HepG2 (cell line): Measurements from ENCODE around the gene SLC26A5. TPM values are rescaled to one million over a fixed set of nuclear protein-coding genes. Genes with fewer than 3 reads are reported as not detected.

Experiments used
- ATF4 ChIP-seq, 2 experiments: fragments of 450-650 bp in 1 of 2; sonication (generic) in 1 of 2; formaldehyde crosslinking; IDR thresholded peaks; 2 replicates each; pipeline versions ENCODE4 v1.5.0 to v1.8.0; 2020 to 2022; ENCODE audit warnings: mild to moderate bottlenecking in 1 of 2, missing genetic modification reagents in 1 of 2
- ELF4 ChIP-seq: sonication (generic); formaldehyde crosslinking; IDR thresholded peaks from 2 replicates; pipeline ENCODE4 v1.5.0; 2020; ENCODE audit warnings: missing genetic modification reagents, mild to moderate bottlenecking, moderate library complexity, borderline replicate concordance
- IRX3 ChIP-seq: sonication (generic); formaldehyde crosslinking; IDR thresholded peaks from 2 replicates; pipeline ENCODE4 v1.8.1; 2023; ENCODE audit warnings: mild to moderate bottlenecking, low read depth, missing genetic modification reagents, borderline replicate concordance
- MBNL3 ChIP-seq: fragments of 250-450 bp; sonication (Bioruptor Pico); conservative IDR thresholded peaks from 2 replicates; pipeline ENCODE4 v1.8.0; 2022; ENCODE audit warnings: mild to moderate bottlenecking, inconsistent platforms
- NFIB ChIP-seq: sonication (generic); formaldehyde crosslinking; IDR thresholded peaks from 2 replicates; pipeline ENCODE4 v1.9.0; 2021; ENCODE audit warnings: missing genetic modification reagents, mild to moderate bottlenecking, borderline replicate concordance
- NFYC ChIP-seq: IDR thresholded peaks from 2 replicates; pipeline ENCODE4 v1.6.1; 2016; ENCODE audit warnings: missing genetic modification reagents, missing compliant biosample characterization
- PAF1 ChIP-seq: IDR thresholded peaks from 2 replicates; pipeline ENCODE4 v1.6.1; 2016; ENCODE audit warnings: missing genetic modification reagents, missing compliant biosample characterization
- SMC3 ChIP-seq: IDR thresholded peaks from 2 replicates; pipeline ENCODE4 v1.6.1; 2011; ENCODE audit warnings: low read length, improper control_type of control experiment
- ZMYM4 ChIP-seq: sonication (generic); formaldehyde crosslinking; IDR thresholded peaks from 2 replicates; pipeline ENCODE4 v1.8.1; 2023; ENCODE audit warnings: mild to moderate bottlenecking, missing genetic modification reagents
- ZNF10 ChIP-seq: sonication (generic); formaldehyde crosslinking; IDR thresholded peaks from 2 replicates; pipeline ENCODE4 v1.4.0; 2020; ENCODE audit warnings: mild to moderate bottlenecking, low read depth, missing genetic modification reagents, borderline replicate concordance
- ZNF256 ChIP-seq: sonication (generic); formaldehyde crosslinking; conservative IDR thresholded peaks from 2 replicates; pipeline ENCODE4 v1.4.0; 2020; ENCODE audit warnings: missing genetic modification reagents
- ZNF460 ChIP-seq: sonication (generic); formaldehyde crosslinking; IDR thresholded peaks from 2 replicates; pipeline ENCODE4 v1.5.1; 2020; ENCODE audit warnings: missing genetic modification reagents, mild to moderate bottlenecking, borderline replicate concordance
- ZNF547 ChIP-seq: sonication (generic); formaldehyde crosslinking; IDR thresholded peaks from 2 replicates; pipeline ENCODE4 v1.5.1; 2020; ENCODE audit warnings: mild to moderate bottlenecking, missing genetic modification reagents
- ZNF704 ChIP-seq: sonication (generic); formaldehyde crosslinking; IDR thresholded peaks from 2 replicates; pipeline ENCODE4 v1.8.1; 2023; ENCODE audit warnings: mild to moderate bottlenecking, inconsistent platforms, moderate library complexity, missing genetic modification reagents, borderline replicate concordance
- ZNF800 ChIP-seq: sonication (generic); formaldehyde crosslinking; IDR thresholded peaks from 2 replicates; pipeline ENCODE4 v1.4.0; 2020; ENCODE audit warnings: missing genetic modification reagents
- ZNF839 ChIP-seq: sonication (generic); formaldehyde crosslinking; IDR thresholded peaks from 2 replicates; pipeline ENCODE4 v1.4.0; 2020; ENCODE audit warnings: missing genetic modification reagents, mild to moderate bottlenecking, borderline replicate concordance
- ZNF879 ChIP-seq: sonication (generic); formaldehyde crosslinking; IDR thresholded peaks from 2 replicates; pipeline ENCODE4 v1.8.1; 2023; ENCODE audit warnings: missing genetic modification reagents
- polyA plus RNA-seq, 8 experiments: library from polyadenylated mRNA; depleted of rRNA in 3 of 8; stranded (reverse) in 7 of 8; unstranded in 1 of 8; fragments of >200 nt; fragmentation: Illumina TruSeq in 4 of 8; extraction: Trizol in 4 of 8; gene quantifications; 2 replicates each; pipeline versions ENCODE4 v1.2.1 to v1.2.3, GENCODE V29; 2011 to 2016; ENCODE audit warnings: low read depth in 4 of 8, missing spikeins in 1 of 8, mixed read lengths in 1 of 8; ENCODE audit not compliant: insufficient read depth in 1 of 8
- total RNA-seq, 5 experiments: library from RNA; depleted of rRNA; stranded (reverse); fragments of >200 nt; fragmentation: Illumina TruSeq; extraction: Trizol; gene quantifications; 2 replicates each; pipeline ENCODE4 v1.2.3, GENCODE V29; 2016; ENCODE audit warnings: low read depth in 1 of 5
- TF ChIP-seq, protein P1 (sequence below): IDR thresholded peaks from 2 replicates; pipeline ENCODE4 v1.6.1; 2016; ENCODE audit warnings: missing genetic modification reagents, missing compliant biosample characterization
- TF ChIP-seq, protein P2 (sequence below): IDR thresholded peaks from 2 replicates; pipeline ENCODE4 v1.6.1; 2016; ENCODE audit warnings: low read depth, missing genetic modification reagents, missing compliant biosample characterization

Gene SLC26A5
- total and polyA plus RNA-seq, 2 of the 13 experiments (the other 11 are each of a cell fraction or from before 2014, with no cell fraction given) = 0.08 to 0.11 TPM

DNA sequence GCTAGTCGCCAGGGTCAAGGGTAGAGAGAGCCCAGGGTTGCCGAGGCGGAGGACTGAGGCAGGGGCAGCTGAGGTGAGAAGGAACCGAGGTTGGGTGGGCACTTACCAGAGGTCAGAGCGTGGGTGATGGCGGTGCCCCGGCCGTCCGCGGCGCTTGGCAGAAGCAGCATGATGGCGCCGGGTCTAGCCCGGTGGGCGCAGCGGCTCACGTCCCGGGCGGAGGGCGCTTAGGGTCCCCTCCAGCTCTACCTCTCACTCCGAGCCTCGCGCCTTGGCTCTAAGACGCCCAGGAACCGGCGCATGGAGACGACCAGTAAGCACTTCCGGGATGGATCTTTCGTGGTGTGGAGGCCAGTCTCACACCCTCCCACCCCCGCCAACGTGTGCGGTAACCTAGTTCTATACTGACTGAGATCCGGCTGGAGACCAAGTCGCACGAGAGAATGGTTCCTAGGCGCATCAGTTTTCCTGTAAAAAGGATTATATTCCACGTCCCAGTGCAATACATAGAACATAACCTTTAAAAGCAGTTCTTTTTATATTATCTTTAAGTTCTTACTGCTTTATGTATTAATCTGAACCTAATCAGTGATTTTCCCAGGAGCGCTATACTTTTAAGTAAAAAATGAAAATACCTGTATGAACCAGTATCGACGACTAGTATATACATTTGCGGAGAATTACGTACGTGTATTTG, 101.4 kb downstream of the SLC26A5 start, which contains the start of gene DNAJC2 (continued):
- TF ChIP-seq IRX3 = no peak; the same call in 1 of the 2 replicates
- TF ChIP-seq ZNF839 (CRISPR knock-in tag) = peak; percentile 64; the same call in 1 of the 2 replicates
- TF ChIP-seq ELF4 (CRISPR knock-in tag) = peak; percentile 71; the same call in 1 of the 2 replicates
- TF ChIP-seq, protein P1, sequence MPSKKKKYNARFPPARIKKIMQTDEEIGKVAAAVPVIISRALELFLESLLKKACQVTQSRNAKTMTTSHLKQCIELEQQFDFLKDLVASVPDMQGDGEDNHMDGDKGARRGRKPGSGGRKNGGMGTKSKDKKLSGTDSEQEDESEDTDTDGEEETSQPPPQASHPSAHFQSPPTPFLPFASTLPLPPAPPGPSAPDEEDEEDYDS (CRISPR knock-in tag) = peak; percentile 79
- TF ChIP-seq ZNF460 (CRISPR knock-in tag) = no peak; the same call in 1 of the 2 replicates
- no peak for TF ChIP-seq ZNF10 (CRISPR knock-in tag)
- no peak for TF ChIP-seq ZNF879 (CRISPR knock-in tag)
- peak; percentile 83 for TF ChIP-seq ZNF547 (CRISPR knock-in tag)
- TF ChIP-seq, protein P2, sequence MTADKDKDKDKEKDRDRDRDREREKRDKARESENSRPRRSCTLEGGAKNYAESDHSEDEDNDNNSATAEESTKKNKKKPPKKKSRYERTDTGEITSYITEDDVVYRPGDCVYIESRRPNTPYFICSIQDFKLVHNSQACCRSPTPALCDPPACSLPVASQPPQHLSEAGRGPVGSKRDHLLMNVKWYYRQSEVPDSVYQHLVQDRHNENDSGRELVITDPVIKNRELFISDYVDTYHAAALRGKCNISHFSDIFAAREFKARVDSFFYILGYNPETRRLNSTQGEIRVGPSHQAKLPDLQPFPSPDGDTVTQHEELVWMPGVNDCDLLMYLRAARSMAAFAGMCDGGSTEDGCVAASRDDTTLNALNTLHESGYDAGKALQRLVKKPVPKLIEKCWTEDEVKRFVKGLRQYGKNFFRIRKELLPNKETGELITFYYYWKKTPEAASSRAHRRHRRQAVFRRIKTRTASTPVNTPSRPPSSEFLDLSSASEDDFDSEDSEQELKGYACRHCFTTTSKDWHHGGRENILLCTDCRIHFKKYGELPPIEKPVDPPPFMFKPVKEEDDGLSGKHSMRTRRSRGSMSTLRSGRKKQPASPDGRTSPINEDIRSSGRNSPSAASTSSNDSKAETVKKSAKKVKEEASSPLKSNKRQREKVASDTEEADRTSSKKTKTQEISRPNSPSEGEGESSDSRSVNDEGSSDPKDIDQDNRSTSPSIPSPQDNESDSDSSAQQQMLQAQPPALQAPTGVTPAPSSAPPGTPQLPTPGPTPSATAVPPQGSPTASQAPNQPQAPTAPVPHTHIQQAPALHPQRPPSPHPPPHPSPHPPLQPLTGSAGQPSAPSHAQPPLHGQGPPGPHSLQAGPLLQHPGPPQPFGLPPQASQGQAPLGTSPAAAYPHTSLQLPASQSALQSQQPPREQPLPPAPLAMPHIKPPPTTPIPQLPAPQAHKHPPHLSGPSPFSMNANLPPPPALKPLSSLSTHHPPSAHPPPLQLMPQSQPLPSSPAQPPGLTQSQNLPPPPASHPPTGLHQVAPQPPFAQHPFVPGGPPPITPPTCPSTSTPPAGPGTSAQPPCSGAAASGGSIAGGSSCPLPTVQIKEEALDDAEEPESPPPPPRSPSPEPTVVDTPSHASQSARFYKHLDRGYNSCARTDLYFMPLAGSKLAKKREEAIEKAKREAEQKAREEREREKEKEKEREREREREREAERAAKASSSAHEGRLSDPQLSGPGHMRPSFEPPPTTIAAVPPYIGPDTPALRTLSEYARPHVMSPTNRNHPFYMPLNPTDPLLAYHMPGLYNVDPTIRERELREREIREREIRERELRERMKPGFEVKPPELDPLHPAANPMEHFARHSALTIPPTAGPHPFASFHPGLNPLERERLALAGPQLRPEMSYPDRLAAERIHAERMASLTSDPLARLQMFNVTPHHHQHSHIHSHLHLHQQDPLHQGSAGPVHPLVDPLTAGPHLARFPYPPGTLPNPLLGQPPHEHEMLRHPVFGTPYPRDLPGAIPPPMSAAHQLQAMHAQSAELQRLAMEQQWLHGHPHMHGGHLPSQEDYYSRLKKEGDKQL (CRISPR knock-in tag) = no peak
- TF ChIP-seq SMC3 = no peak
- peak; percentile 82 for TF ChIP-seq ZNF800 (CRISPR knock-in tag)
- peak; percentile 91 for TF ChIP-seq ZMYM4 (CRISPR knock-in tag)
- TF ChIP-seq ZNF704 (CRISPR knock-in tag) = no peak; the same call in none of the 2 replicates
- TF ChIP-seq NFYC (CRISPR knock-in tag) = peak; percentile 17; the same call in 1 of the 2 replicates
- no peak for TF ChIP-seq ATF4 (CRISPR knock-in tag; IDR thresholded peaks at IDR 0.05)
- no peak; the same call in 1 of the 2 replicates for TF ChIP-seq ZNF256
- TF ChIP-seq PAF1 (CRISPR knock-in tag) = no peak
- no peak for TF ChIP-seq NFIB (CRISPR knock-in tag)
- TF ChIP-seq MBNL3 (CRISPR knock-in tag) = no peak
